ENCODE results near the gene MCEMP1.

The MCEMP1 gene, protein sequence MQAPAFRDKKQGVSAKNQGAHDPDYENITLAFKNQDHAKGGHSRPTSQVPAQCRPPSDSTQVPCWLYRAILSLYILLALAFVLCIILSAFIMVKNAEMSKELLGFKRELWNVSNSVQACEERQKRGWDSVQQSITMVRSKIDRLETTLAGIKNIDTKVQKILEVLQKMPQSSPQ

GRCh38 chr19:7676854-7677253 is at the start of gene MCEMP1:
Gene MCEMP1, plus strand, starts transcription at chr19:7677090. Its CDS starts 31 bp downstream, at chr19:7677121.
- no peak for DNase-seq (ENCODE audit: low spot score)

DNA sequence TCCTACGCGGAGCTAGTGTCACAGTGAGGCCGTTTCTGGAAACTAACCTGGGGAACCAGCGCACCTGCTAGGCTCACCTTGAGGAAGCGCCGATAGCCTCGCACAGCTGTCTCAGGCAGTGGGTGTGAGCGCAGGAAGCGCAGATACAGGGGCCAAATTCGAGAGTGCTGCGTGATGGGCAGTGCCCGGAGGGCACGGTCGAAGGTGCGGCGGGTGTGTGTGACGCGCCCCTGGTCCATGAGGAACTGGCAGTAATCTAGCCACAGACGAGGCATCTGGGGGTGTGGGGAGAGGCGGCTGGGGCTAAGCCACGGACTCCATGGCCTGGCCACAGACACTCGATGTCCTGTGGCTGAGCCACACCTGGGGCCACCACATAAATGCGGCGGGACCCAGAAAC is 49.7 kb upstream of the MCEMP1 start:
- no peak for DNase-seq (ENCODE audit: low spot score)

DNA sequence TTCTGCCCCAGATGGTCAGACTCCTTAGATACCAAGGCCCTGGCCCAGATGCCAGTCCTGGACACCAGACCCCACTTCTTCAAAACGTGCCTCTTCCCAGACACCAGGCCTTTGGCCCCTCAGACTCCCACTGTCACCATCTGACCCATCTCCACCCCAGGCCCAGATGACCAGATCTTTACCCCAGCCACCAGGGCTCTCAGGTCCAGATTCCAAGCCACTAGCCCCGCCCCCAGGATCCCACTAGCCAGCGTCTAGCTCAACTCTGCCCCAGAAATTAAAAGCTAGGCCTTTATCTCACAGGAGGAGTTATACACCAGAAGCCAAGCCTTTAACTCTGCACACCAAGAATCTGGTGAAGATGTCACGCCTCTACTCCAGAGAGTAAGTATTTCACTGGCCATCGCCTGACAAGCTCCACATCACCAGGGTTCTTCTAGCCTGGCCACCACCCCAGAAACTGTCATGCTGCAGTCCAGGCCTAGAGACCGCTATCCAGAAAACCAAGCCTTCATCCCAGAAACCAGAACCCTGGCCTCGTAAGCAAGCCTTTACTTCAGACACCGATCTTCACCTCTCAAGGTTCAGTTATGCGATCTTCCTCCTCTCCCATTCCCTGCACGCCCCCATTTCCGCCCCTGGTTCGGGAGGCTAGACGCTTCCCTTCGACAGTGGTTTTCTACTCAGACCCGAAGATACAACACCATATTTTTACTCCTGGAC is 48.1 kb upstream of the MCEMP1 start:
- DNase-seq (ENCODE audit: low spot score): peak; percentile 26

GRCh38 chr19:7629347-7630054 is 47.4 kb upstream of the MCEMP1 start, which contains the start of the genes PET100 and XAB2:
Gene PET100, plus strand, starts transcription at chr19:7629793. Its CDS starts 41 bp downstream, at chr19:7629834.
Gene XAB2, minus strand, starts transcription at chr19:7629545. Its CDS starts 18 bp downstream, at chr19:7629527.
- peak; percentile 99 for DNase-seq (ENCODE audit: low spot score)

DNA sequence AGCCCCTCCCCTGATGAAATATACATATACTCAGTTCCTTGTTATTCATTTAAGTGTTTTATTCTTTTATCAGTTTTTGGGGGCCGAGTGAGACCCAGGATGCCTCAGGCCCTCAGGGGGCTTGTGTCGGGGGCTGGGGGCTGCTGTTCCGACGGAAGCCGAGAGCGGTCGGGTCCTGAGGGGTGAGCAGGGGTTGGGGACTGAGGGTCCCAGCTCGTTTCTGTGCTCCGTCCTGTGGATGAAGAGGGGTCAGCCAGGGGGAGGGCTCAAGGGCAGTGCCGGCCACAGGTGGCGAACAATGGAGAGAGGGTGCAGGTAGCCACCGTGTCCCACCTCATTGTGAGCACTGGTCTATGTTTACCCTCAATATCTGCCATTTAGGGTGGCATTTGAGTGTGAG is 45.3 kb upstream of the MCEMP1 start:
- no peak for DNase-seq (ENCODE audit: low spot score)

DNA sequence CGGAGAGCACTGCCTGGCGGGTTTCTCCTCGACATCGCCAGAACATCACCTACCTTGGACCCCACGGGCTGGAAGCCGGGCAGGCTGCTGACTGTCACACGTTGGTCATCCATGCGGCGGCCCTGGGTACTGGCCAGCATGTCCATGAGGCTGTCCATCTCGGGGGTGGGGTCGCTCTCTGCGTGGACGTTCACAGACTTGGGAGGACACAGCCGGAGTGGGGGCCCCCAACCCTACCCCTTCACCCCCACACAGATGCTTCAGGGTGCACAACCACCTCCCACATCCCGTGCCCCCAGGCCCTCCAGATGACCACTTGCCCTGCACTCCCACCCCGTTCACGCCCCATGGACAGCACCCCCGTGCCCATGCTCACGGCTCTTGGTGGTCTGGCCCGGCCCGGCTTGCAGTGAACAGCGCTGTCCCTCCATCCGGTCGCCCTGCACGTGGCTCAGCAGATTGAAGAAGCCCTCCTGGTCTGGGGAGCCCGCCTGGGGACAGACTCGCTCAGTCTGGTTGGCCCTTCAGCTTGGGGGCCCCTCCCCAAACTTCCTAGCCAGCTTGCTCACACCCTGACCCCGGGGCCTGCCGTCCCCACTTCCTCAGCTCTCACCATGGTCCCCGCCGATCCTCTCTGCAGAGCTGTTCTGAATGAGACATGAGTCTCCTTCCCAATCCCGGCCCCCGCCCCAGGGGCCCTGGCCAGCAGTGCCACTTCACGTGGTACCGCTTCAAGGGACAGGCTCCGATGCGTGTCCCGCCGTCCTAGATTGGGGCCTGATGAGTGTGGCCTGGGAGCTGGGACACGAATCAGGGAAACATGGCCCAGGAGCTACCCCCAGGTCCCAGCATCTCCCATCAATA is 44.3 kb upstream of the MCEMP1 start:
- DNase-seq (ENCODE audit: low spot score): no peak

- DNase-seq (ENCODE audit: low spot score): no peak
Measured at GRCh38 chr19:7633698-7634097, 43.2 kb upstream of the MCEMP1 start, which contains the start of gene PCP2. Gene PCP2, minus strand, starts transcription at chr19:7633719. Its CDS starts 262 bp downstream, at chr19:7633457.

DNA sequence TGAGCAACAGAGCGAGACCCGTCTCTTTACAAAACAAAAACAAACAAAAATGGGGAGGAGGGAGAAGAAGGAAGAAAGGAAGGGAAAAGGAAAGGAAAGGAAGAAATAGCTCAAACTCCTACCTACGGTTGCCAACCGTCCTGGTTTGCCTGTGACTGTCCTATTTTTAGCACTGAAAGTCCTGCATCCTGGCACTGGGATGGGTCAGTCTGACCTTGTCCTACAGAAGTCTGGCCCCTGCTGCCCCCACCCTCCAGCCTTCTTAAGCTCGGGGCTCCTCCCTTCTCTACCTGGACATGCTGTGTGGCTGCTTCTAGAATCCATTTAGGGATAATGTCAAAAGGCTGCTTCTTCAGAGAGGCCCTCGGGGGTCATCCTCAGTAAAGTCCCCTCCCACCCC is 41.2 kb upstream of the MCEMP1 start:
- no peak for DNase-seq (ENCODE audit: low spot score)

DNA sequence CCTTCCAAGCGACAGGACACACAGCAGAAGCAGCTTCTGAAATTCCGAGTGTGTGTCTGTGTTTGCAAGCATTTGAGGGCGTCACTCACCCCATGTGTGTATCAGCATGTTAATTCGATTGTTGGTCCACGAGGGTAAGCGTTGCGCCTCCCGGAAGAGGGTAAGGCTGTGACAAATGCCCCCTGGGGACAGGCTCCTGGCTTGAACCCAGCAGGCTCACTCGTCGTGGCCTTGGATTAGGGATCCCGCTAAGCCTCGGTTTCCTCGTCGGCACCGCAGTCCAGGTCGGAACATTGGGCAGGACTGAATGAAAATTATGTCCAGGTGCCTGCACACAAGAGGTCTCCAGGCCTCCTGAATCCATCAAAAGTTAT is 40.6 kb upstream of the MCEMP1 start:
- DNase-seq (ENCODE audit: low spot score): no peak

DNA sequence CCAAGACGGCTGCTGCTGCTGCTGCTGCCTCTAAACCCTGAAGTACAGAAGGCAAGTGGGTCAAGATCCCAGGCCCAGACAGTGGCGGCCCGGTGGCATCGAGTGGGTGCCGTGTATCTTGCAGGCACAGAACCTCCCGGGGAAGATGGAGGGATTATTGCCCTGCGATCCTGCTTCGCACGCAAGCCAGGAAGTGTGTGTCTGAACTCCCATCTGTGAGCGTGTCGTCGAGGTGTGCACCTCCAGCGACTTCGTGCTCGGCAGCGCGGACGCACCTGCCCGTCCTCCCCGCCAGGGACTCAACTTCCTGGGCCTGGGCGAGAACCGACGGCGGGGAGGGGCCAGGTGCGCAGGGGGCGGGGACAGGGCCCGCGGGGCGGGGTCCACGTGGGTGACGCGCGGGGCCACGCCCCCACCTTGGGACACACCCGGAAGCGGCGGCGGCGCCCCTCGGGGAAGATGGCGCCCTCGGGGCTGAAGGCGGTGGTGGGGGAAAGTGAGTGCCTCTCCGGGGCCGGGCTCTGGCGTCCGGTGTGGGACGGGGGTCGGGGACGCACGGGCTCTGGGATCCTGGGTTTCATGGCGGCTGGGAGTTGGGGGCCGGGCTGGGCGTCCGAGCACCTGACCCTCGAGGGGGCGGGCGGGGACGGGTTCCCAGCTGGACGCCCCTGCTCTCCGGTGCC is 40.1 kb upstream of the MCEMP1 start, which contains the start of gene STXBP2:
STXBP2 (plus strand) TSS at position 420 of the 683 bp plus-strand sequence; CDS start at position 460, 40 bp downstream.
- peak; percentile 89 for DNase-seq (ENCODE audit: low spot score)

DNA sequence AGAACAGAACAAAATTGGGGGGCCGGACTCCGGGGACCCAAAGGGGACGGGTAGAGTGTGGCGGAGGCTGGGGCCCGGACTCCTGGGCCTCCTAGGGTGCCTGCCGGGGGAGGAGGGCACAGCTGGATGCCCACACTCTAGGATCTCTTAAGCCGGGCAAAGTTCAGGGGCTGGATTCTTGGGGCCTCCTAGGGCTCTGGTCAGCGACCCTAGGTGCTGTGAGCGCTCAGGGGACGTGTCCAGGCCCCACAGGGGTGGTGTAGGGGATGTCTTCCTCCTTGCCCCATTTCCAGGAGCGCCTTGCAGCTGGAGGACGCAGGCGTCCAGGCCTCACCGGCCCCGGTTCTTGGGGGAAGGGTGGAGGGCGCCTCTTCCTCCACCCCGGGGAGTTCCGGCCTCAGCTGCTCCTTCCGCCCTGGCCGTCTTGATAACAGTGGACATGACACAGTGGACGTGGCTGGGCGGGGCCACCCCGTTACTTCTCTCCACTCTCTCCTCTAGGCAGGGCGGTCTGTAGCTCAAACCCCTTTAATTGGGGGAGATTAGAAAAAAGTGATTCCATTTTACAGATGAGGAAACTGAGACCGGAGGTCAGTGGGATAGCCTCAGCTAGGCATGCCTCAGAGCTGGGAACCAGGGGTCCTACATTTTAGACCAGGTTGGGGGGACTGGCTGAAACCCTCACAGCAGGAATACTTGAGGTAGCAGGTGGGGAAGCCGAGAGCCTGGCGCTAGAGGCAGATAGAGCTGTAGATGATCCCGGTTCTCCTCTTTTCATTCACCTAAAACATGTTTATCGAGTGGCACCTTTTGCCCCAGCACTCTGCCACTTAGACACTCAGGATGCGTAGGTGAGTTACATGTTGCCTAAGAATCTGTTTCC is 39.3 kb upstream of the MCEMP1 start:
- DNase-seq (ENCODE audit: low spot score): peak; percentile 75

DNA sequence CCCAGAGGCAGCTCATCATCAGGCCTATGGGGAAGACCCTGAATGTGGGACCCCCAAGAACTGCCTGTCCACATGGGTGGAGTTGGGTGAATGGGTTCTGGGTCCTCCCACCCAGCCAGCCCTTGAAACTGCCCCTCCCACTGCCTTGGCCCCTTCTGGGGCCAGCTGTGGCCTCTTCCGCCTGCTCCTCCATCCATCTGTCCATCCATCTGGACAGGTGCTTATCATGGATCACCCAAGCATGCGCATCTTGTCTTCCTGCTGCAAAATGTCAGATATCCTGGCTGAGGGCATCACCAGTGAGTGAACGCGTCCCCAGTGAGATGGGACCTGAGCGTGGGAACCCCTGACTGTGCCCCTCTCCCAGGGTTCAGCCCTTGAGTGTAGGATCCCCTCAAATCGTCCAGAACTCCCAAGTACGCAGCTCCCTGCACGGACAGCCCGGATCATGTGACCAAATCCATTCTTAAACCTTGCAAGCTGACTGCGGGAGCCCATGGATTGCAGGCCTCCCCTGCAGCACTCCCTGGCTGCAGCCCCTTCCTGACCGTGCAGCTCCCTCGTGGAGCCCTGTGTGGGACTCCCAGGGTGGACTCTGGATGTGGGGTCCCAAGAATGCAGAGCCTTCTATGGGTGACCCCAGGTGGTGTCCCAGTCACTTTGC is 38.0 kb upstream of the MCEMP1 start:
- no peak for DNase-seq (ENCODE audit: low spot score)

DNA sequence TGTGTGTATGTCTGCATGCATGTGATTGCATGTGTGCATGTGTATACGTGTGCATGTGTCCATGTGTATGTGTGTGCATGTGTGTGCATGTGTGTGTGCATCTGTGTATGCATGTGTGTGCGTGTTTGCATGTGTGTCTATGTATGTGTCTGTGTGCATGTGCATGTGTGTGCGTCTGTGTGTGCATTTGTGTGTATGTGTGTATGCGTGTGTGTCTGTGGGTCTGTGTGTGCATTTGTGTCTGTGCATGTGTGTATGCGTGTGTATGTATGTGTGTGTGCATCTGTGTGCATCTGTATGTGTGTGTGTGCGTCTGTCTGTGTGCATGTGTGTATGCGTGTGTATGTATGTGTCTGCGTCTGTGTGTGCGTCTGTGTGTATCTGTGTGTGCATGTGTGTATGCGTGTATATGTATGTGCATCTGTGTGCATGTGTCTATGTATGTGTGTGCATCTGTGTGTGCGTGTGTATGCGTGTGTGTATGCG is 37.0 kb upstream of the MCEMP1 start:
- DNase-seq (ENCODE audit: low spot score): no peak

- no peak for DNase-seq (ENCODE audit: low spot score)
Measured at GRCh38 chr19:7640803-7641202, 36.1 kb upstream of the MCEMP1 start.

DNA sequence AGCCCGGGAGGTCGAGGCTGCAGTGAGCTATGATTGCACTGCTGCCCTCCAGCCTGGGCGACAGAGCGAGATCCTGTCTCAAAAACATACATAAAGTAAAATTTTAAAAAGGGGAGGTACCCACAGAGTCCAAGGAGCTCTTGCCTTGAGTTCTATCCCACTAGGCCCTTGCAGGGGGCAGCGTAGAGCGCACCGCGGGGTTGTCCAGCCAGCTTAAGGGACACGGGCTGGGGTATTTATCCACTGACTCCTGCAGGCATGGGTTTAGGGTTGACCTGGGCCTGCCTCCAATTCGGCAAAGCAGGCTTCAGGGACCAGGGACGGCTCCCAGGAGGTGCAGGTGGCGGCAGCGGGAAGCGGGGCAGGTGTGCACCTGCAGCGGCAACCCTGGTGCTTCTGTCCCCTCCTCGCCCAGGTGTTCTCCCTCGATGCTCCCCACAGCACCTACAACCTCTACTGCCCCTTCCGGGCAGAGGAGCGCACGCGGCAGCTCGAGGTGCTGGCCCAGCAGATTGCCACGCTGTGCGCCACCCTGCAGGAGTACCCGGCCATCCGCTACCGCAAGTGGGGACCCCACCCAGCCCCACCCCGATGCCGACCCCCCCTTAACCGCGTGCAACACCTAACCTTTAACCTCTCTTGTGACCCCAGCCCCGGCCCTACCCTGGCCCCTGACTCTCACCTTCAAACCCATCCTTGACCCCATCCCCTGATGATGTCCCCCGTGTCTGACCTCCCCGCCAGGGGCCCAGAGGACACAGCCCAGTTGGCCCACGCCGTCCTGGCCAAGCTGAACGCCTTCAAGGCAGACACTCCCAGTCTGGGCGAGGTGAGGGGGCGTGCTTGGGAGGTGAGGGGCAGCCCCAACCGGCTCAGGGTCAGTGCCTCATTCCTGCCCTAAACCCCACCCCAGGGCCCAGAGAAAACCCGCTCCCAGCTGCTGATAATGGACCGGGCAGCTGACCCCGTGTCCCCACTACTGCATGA is 35.3 kb upstream of the MCEMP1 start:
- DNase-seq (ENCODE audit: low spot score): no peak

- no peak for DNase-seq (ENCODE audit: low spot score)
Measured at GRCh38 chr19:7642295-7643030, 34.4 kb upstream of the MCEMP1 start.

- no peak for DNase-seq (ENCODE audit: low spot score)
Measured at GRCh38 chr19:7643031-7643415, 33.9 kb upstream of the MCEMP1 start.
